Spleen (tissue), 11 donors: Measurements from ENCODE around the gene OXNAD1. TPM values are rescaled to one million over a fixed set of nuclear protein-coding genes. Genes with fewer than 3 reads are reported as not detected.

Experiments
- DNase-seq: peaks from one replicate; pipeline ENCODE4 v3.0.0-alpha.2; 2020
- H3K27ac ChIP-seq, 8 donors: fragments of 200-600 bp; sonication (generic) in 7 of 8; 1 replicate in 4 of 8; 2 replicates in 4 of 8; pipeline versions ENCODE4 v1.5.0 to v1.8.0; 2016 to 2021; ENCODE audit warnings: inconsistent platforms in 4 of 8, mild to moderate bottlenecking in 4 of 8, moderate library complexity in 1 of 8
- H3K27me3 ChIP-seq, 7 donors: fragments of 200-600 bp; sonication (generic) in 6 of 7; replicated peaks in 1 of 7; 1 replicate in 4 of 7; 2 replicates in 3 of 7; pipeline versions ENCODE4 v1.5.0 to v1.8.0; 2016 to 2021; ENCODE audit warnings: inconsistent platforms in 3 of 7, mild to moderate bottlenecking in 1 of 7
- H3K36me3 ChIP-seq, 6 donors: fragments of 200-600 bp; sonication (generic) in 5 of 6; 1 replicate in 4 of 6; 2 replicates in 2 of 6; pipeline versions ENCODE4 v1.5.0 to v1.8.0; 2016 to 2021; ENCODE audit warnings: inconsistent platforms in 2 of 6
- H3K4me1 ChIP-seq, 6 donors: fragments of 200-600 bp; sonication (generic) in 5 of 6; 1 replicate in 3 of 6; 2 replicates in 3 of 6; pipeline versions ENCODE4 v1.5.0 to v1.8.0; 2016 to 2021; ENCODE audit warnings: inconsistent platforms in 3 of 6
- H3K4me3 ChIP-seq, 8 donors: fragments of 200-600 bp; sonication (generic) in 7 of 8; 1 replicate in 4 of 8; 2 replicates in 4 of 8; pipeline versions ENCODE4 v1.5.0 to v1.8.0; 2016 to 2021; ENCODE audit warnings: inconsistent platforms in 4 of 8, mild to moderate bottlenecking in 4 of 8, moderate library complexity in 2 of 8
- H3K9me3 ChIP-seq, 8 donors: fragments of 200-600 bp; sonication (generic) in 7 of 8; 1 replicate in 4 of 8; 2 replicates in 4 of 8; pipeline versions ENCODE4 v1.5.0 to v1.8.0; 2016 to 2021; ENCODE audit warnings: inconsistent platforms in 4 of 8
- CTCF ChIP-seq, 11 experiments: fragments of 200-600 bp in 7 of 11; fragments of 450-650 bp in 4 of 11; sonication (generic) in 4 of 11; IDR thresholded peaks in 8 of 11; conservative IDR thresholded peaks in 3 of 11; 1 replicate in 7 of 11; 2 replicates in 4 of 11; pipeline versions ENCODE4 v1.4.0 to v1.8.0; 2016 to 2021; ENCODE audit warnings: antibody characterized with exemption in 11 of 11, inconsistent platforms in 4 of 11, mild to moderate bottlenecking in 1 of 11
- POLR2A ChIP-seq, 3 donors: fragments of 450-650 bp; IDR thresholded peaks; one replicate each; pipeline ENCODE4 v1.5.1; 2017; ENCODE audit warnings: antibody characterized with exemption in 3 of 3, mild to moderate bottlenecking in 1 of 3
- POLR2AphosphoS5 ChIP-seq, 3 donors: sonication (generic); formaldehyde crosslinking; IDR thresholded peaks; one replicate each; pipeline ENCODE4 v1.5.1; 2017; ENCODE audit warnings: antibody characterized with exemption in 3 of 3
- WGBS, 5 donors: extraction: QIAGEN DNeasy Blood & Tissue Kit in 3 of 5; methylation state at CpG; one replicate each; pipeline versions ENCODE4 v1.1.5 to v1.1.7; 2013 to 2018; 5-methylcytosine and 5-hydroxymethylcytosine counted together
- intact Hi-C: fragments of 100-400 bp; cut with DNase I; formaldehyde crosslinking; loops from one replicate; pipeline ENCODE4 v1.15.0; 2023; ENCODE audit warnings: low total_unique reads
- polyA plus RNA-seq, 3 donors: library from polyadenylated mRNA; stranded (reverse); fragments of 200-250 nt; gene quantifications; one replicate each; pipeline ENCODE4 v1.2.1, GENCODE V29; 2013
- total RNA-seq, 7 donors: library from RNA; depleted of rRNA in 3 of 7; stranded (reverse); fragments of >200 nt in 3 of 7; fragmentation: NEBNext Ultra II Directional in 4 of 7; extraction: Animal tissue kit (Norgen Biotek cat#: 25700) in 4 of 7; gene quantifications; one replicate each; pipeline versions ENCODE4 v1.1.0 to v1.2.1, GENCODE V29; 2016 to 2021
- donor health status: healthy with polysubstance abuse.
- donor health status: DM: no; HTN: no; CAD: no; lungs with moderate emphysema.
- donor health status: DM: no; HTN: no; CAD: no.
- donor health status: Bipolar disorder and iron deficiency.
- donor health status: healthy.
- donor health status: DM: no; HTN: no; CAD: no.
- donor health status: DM: yes; HTN: yes; CAD: no.

Gene OXNAD1
- total and polyA plus RNA-seq, 10 donors: 4.2 to 30.6 (median 20.1) TPM

DNA sequence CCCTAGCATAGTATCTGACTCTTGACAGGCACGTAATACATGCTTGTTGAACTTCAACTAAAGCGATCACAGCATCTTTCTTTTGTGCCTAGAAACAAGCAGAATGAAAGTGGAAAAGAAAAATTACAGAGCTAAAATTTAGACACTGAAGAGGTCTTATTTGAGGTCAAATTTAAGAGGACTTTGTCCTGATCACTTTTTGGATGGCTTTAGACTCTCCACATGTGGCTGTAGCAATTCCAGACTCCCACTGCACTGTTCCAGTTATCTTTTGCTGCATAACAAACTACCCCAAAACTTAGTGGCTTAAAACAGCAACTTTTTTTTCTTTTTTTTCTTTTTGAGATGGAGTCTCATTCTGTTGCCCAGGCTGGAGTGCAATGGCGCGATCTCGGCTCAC, 23.8 kb upstream of the OXNAD1 start:
- Histone ChIP-seq H3K4me3 (no peak overlapping the region), H3K27ac (no peak overlapping the region), H3K36me3 (no peaks in the 10 kb centered on the region), H3K27me3 (no peaks in the 10 kb centered on the region), H3K4me1 (peaks cover 0 to 12% (median 1%) of the 10 kb centered on the region in 6 donors), H3K9me3 (no peaks in the 10 kb centered on the region)
- intact Hi-C loops: loop anchor here (5.0 kb wide), 1 partner anchor 194 kb away; no protein-coding TSS in a partner anchor
- WGBS, 5 donors: 93 to 99% (median 96%) methylated on average over 5 of the region's 5 CpGs
- DNase-seq: no peak
- TF ChIP-seq POLR2A (IDR thresholded peaks at IDR 0.05): no peak
- no peak for TF ChIP-seq POLR2AphosphoS5 (IDR thresholded peaks at IDR 0.05)
- no peak for TF ChIP-seq CTCF (IDR thresholded peaks at IDR 0.05 in 8 of 11, conservative IDR thresholded peaks at IDR 0.05 in 3 of 11)

- 93 to 99% (median 96%) methylated on average over 5 of the region's 5 CpGs for WGBS, 5 donors
- H3K27me3 ChIP-seq: no peaks in the 10 kb centered on the region
- H3K36me3 ChIP-seq: no peaks in the 10 kb centered on the region
- no peak overlapping the region for H3K27ac ChIP-seq
- peaks cover 1 to 14% (median 3%) of the 10 kb centered on the region in 6 donors for H3K4me1 ChIP-seq
- intact Hi-C loops: loop anchor here (5.0 kb wide), 1 partner anchor 195 kb away; no protein-coding TSS in a partner anchor
- DNase-seq: peak; percentile 17
- TF ChIP-seq POLR2AphosphoS5 (IDR thresholded peaks at IDR 0.05) (no peak), POLR2A (IDR thresholded peaks at IDR 0.05) (no peak), CTCF (IDR thresholded peaks at IDR 0.05 in 8 of 11, conservative IDR thresholded peaks at IDR 0.05 in 3 of 11) (no peak)
- H3K9me3 ChIP-seq: no peaks in the 10 kb centered on the region
- H3K4me3 ChIP-seq: no peak overlapping the region
These were observed 22.8 kb upstream of the OXNAD1 start for GRCh38 chr3:16242177-16242576.

- Histone ChIP-seq H3K36me3 (no peaks in the 10 kb centered on the region), H3K4me1 (peaks cover 7 to 20% (median 11%) of the 10 kb centered on the region in 6 donors), H3K27ac (no peak overlapping the region), H3K4me3 (no peak overlapping the region), H3K27me3 (no peaks in the 10 kb centered on the region), H3K9me3 (no peaks in the 10 kb centered on the region)
- DNase-seq: no peak
- TF ChIP-seq POLR2A (IDR thresholded peaks at IDR 0.05): no peak
- TF ChIP-seq POLR2AphosphoS5 (IDR thresholded peaks at IDR 0.05): peak in 1 of 3 donors; percentile 35
- 40 to 72% (median 62%) methylated on average over 9 of the region's 9 CpGs for WGBS, 5 donors
- intact Hi-C loops: loop anchor here (5.0 kb wide), 1 partner anchor 197 kb away; no protein-coding TSS in a partner anchor
These were observed 21.1 kb upstream of the OXNAD1 start for GRCh38 chr3:16243706-16244490.

GRCh38 chr3:16245609-16246008, 19.4 kb upstream of the OXNAD1 start:
- no peak overlapping the region for H3K4me3 ChIP-seq
- peaks cover 7 to 20% (median 11%) of the 10 kb centered on the region in 6 donors for H3K4me1 ChIP-seq
- no peak overlapping the region for H3K27ac ChIP-seq
- no peaks in the 10 kb centered on the region for H3K36me3 ChIP-seq
- intact Hi-C loops: loop anchor here (5.0 kb wide), 2 partner anchors 428 to 618 kb away; no protein-coding TSS in a partner anchor
- TF ChIP-seq CTCF (IDR thresholded peaks at IDR 0.05 in 8 of 11, conservative IDR thresholded peaks at IDR 0.05 in 3 of 11): no peak
- TF ChIP-seq POLR2AphosphoS5 (IDR thresholded peaks at IDR 0.05): no peak
- no peak for TF ChIP-seq POLR2A (IDR thresholded peaks at IDR 0.05)
- DNase-seq: peak; percentile 20
- WGBS, 5 donors: 87 to 100% (median 93%) methylated on average over 3 of the region's 3 CpGs
- no peaks in the 10 kb centered on the region for H3K27me3 ChIP-seq
- H3K9me3 ChIP-seq: no peaks in the 10 kb centered on the region
